Pulmonary artery endothelial cell (primary cell): ENCODE data around the gene FRK. TPM values are rescaled to one million over a fixed set of nuclear protein-coding genes. Genes with fewer than 3 reads are reported as not detected.
"Not testable (repeated sequence)": the region's sequence is repeated elsewhere in the genome, so short reads cannot be mapped to it uniquely, and the experiment has no call there.

ENCODE experiments used
- DNase-seq: peaks from one replicate; pipeline ENCODE4 v3.0.0-alpha.2; 2011; ENCODE audit warnings: low read depth, low spot score
- total RNA-seq: library from RNA; depleted of rRNA; stranded (reverse); fragments of >200 nt; gene quantifications from 2 replicates; pipeline ENCODE4 v1.2.3, GENCODE V29; 2014

The FRK gene
- total RNA-seq, 1 donor from 2014 or later = 0.07 TPM

DNA sequence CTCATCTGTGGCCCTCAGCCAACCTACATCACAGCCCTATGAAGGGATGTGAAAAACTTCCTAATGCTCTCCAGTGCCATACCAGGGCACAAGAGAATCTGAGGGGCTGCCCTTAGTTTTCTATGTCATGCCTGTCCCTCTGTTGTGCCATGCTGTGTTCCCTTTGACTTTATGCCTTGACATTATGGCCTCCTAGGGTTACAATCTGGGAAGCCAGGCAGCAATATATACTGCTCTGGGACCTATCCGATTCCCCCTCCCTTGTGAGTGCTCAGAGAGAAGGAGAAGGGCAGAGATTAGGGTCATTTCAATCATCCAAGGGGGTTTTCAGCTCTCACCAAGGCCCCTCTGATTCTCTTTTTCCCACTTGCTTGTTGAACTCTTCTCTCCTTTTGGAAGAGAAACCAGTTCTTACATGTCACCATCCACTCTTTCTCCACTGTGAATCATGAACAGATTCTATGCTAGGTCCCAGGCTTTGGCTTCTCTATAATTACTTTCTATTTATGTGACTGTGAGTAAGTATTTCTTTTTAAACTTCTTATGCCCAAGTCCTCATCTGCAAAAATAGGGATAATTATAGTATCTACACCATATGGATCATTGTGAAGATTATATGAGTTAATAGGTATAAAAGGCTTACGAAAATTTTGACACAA is 14.2 kb upstream of the FRK start:
- DNase-seq = no peak

DNA sequence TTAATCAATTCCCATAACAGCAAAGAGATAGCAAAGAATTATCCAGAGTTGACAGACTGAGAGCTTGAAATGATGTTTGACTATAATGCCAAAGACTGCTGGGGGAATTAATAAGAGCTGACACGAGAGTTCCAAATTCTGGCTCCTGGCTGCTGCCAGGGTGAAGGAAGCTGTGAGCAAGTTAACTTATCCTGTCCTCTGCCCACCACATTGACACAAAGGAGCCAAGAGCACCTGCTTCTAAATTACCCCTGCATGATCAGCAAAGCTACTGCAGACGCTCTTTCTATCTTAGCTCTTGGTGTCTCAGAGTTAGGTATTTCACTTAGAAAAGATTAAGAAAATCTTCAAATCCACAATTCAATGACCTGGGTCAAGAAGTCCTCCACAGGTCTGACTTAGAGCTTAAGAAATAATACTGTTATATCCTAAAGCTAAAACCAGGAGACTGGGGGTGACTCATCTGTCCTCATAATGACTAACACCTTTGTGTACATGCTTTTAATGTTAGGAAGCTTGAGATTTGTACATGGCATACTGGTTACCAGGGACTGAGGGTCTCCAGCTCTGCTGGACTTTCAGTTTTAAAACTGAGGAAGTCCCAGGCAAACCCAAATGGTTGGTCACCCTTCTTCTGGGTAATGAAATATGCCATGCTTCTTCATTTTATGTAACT is 13.2 kb upstream of the FRK start:
- no peak for DNase-seq

DNA sequence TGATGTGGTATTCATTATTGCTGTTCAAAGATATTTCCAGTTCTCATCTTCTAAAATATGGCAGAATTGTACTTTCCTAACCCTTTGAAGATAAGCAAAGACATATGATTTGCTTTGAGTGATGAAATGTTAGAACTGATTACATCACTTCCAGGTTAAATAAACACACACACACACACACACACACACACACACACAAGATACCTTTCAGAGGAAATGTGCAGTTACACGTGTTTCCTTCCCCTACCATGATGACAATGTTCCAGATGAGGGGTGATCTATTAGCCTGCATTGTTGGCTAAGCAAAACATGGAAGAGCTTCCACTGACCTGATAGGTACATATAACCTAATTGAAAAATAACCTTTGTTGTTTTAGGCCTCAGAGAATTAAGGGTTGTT is 11.7 kb upstream of the FRK start:
- no peak for DNase-seq

DNA sequence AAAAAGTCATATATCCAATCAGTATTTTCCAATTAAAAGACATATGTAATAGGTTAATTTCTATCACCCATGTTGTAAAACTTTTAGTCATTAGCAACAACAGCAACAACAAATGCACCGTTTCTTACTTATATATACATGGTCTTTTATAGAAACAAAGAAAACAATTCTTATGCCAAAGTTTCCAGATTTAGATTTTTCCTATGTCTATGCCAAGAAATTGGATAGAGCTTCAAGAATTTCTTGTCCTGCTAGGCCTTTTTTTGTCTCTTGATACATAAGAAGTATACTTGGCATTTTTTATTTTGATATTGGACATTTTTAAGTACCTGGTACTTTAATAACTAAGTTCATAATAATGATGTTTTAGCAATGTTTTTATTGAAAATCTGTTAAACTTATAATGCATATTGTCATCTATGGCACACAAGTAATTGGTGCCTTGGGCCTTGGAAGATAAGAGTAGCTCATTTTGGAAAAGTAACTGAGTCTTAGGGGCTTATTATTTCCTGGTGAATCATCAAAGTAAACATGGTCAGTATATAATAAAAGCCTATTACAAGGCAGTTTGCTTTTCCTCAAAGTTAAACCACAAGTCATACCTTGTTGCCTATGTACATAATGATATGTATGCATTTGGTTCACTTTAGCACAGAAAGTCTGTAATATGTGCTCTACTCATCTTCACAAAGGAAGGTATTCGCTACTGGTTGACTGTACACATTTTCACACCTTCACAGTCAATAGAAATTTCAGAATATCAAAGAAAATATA is 10.1 kb upstream of the FRK start:
- DNase-seq = no peak

DNA sequence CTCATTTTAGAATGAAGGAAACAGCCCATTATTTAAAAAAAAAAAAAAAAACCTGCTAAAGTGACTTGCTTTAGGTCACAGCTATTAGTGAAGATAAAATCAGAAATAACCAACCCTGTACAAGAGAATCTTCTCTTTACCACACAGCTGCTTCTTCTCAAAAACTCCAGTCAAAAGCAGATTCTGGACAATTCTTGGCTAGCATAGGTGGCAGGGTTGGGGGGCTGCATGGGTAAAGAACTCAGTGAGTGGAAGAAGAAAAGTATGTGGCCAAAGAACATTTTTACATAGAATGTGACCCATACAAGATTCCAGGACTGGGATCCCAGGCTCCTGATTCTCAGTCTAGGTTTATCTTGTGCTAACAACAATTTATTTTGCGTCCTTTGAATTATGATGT is 9.4 kb upstream of the FRK start:
- DNase-seq = no peak

DNA sequence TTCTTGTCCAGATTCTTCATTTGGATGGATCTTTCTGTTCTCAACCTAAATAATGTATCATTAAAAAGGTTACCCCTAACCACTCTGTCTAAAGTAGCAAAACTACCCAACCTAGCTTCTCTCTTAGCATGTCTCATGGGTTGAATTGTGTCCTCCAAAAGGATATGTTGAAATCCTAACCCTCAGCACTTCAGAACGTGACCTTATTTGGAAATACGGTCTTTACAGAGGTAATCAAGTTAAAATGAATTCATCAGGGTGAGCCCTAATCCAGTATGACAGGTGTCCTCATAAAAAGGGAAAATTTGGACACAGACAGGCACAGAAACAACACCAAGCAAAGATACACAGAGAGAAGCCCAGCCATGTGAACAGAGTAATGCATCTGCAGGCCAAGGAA is 6.1 kb upstream of the FRK start:
- DNase-seq = no peak

DNA sequence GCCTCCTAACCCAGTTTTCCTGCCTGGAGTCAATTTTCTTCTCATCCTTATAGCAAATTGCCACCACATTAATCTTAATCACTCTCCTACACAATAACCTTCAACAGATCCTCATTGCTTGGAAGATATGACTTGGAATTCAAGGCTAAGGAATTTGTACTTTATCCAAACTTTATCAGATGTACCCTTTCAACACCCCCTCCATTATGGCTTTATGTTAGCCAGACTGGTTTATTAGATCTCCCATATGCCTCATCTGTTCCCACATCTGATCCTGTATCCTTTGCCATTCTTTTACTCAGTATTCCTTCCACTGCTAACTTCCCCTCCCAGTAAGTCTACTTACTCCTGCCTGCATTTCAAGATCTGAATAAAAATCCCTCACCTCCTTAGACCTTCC is 4.0 kb upstream of the FRK start:
- no peak for DNase-seq

DNA sequence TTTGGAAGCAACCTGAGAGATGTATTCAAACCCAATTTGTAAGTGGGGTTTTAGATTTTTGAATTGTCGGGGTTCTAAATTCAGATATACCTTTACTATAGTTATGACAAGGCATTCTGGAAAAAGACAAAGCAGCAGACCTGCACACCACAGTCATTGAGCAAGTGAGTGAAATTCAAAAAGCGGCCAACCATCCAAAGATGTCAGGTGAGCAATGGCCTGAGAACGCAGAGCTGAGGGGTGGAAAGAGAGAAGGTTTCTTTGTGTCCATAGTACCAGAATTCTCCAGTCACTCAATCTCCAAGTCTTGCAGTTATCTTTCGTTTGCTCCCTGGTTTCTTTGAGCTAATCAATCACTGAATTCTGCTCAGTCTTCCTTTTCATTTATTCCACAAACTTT is 1.8 kb upstream of the FRK start:
- no peak for DNase-seq

DNA sequence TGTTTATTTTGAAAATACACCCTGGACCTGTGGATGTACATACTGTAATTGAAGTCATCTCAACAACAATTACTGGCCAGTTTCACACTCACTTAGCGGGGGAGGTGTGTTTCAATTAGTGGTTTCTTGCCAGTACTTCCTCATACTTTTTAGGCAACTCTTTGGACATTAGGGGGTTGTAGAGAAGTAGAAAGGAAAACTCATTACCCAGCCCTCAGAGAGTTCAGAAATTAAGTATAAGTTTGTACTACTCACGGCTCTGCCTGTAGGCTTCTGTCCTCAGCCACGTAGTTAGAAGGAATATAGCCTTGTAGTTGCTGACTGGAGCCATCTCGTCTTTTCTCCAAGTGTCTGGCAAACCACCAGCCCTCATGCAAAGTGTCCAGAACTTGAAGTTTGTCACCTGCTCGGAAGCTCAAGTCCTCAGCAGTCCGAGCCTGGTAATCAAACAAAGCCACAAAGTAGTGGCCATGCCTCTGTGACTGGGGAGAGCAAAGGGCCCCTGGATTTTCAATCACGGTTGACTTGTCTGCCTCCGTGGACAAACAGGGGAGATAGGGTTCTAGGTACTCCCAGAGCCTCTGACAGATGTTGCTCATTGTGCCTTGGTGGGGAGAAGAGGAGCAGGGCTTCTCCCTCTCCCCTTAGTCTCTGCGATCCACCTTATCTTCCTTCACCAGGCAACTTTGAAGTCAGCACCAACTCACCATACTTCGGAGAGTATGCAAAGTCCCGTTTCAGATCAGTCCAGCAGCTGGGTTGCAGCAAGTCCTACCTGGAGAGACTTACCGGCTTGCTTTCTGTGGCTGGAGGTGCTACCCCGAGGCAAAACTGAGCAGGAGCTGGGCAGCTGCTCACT is 749 bp downstream of the FRK start:
- DNase-seq = no peak

DNA sequence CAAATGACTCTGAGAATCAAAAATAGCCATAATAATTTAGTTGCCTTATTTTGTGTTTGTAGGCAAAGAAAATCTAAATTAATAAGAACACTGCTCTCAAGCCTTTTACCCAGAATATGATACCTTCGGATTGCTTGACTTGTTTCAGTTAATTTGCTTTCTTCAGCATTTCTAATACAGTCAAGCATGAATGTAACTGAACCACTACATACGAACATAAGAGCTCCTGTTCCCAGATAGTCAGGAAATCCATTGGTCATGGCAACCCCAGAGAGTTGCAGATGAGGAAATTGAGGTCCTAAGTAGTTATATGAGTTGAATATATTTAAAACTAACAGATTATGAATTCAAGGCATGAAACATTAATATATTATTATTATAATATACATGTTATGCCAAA is 2.9 kb downstream of the FRK start:
- DNase-seq = no peak

DNA sequence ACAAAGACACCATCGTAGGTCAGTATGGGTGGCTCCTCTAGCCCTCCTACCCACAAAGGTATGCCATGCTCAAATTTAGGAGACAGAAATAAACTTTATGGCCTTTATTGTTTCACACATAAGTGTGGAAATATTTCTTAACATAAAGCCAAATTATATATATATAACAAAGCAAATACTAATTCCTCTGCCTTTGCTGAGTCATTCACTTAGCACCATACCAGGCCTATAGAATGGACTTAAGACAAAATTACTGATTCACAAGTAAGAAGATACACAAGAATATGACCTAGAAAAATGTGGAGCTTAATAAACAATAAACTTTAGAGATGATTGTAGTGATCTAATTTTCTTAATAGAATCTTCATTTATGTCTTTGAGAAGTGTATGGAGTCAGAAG is 5.2 kb downstream of the FRK start:
- no peak for DNase-seq

DNA sequence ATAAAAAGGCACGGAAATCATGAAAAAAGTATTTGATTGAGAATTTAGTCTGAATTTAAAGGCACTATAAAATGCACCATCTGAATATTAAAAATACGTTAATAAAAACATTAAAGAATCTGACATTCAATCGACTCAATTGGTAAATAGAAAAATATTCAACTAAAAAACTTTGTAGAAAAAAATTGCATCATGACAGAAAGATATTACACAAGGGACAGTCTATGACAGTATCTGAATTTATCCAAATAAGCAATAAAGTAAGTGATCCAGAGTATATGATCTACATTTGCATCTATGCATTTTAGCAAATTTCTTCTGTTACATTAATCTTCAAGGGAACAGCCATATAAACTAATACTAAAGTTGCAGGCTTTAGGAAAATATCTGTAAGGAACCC is 9.4 kb downstream of the FRK start:
- no peak for DNase-seq

DNA sequence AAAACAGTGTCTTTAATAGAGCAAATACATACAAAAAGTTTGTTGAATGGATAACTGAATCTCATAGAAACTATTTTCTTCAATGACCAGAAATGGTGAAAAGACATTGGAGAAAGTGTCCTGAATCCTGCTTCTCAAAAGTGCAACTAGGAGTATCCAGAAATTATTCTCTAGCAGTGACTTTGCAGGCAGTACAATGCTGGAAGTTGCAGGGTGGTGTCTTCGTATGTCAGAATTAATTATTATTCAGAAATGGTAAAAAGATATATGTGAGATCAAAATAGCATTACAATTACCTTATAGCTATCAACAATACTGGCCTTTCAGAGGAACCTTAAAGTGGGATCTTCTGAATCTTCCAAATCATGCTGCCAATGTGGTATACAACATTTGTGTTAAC is 10.0 kb downstream of the FRK start:
- no peak for DNase-seq

DNA sequence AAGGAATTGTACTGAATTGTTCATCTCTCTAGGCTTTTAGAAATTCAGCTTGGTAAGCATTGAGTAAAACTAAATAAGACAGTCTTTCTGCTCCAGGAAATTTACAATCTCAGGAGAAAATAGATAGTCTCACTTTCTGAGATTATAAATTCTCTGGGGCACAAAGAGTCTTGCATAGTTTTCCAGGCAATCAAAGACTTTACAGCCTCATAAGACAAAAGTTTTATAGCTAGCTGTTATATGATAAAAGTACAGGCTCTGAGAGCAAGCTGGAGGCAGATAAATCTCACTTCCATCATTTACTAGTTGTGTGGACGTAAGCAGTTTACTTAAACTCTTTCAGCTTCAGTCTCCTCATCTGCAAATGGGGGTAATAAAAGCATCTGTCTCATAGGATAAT is 11.4 kb downstream of the FRK start:
- no peak for DNase-seq

DNA sequence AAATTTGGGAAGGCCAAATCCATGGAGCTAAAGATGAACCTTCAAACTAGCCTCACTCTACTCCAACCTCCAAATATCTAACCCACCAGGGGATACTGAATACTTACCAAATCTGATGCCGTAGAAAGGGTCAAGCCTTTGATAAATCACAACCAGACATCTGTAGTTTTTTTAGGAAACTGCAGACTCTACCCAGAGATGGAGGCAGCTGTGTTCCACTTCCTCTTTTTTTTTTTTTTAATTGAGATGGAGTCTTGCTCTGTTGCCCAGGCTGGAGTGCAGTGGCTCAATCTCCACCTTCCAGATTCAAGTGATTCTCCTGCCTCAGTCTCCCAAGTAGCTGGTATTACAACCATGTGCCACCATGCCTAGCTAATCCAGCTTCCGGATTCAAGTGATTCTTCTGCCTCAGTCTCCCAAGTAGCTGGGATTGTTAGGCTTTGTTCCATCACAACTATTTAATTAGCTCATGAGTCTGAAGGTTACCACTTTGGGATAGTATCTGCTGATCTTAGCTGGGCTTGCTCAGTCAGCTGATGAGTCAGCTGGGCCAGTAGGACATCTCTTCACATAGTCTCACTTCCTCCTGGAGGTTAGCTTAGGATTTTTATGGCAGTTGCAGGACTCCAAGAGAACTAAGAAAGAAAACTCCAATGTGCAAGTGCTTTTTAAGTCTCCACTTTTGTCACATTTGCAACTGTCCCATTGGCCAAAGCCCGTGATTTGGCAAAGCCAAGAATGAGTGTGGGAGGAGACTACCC is 13.3 kb downstream of the FRK start:
- no peak for DNase-seq

DNA sequence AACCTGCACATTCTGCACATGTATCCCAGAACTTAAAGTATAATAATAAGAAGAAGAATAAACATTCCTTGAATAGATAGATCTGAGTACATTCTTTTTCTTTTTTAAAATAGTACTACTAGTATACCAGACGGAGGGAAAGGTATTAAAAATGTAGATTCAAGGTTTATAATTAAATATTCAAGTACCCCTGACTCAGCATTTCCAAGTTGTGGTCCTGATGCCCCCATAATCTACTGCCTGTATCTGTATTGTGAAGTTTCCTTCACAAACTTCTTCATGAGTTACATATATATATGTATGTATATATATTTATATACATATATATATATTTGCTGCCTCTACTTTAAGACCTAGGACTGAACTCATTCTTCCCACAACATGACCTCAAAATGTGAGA is 14.0 kb downstream of the FRK start:
- DNase-seq = no peak

DNA sequence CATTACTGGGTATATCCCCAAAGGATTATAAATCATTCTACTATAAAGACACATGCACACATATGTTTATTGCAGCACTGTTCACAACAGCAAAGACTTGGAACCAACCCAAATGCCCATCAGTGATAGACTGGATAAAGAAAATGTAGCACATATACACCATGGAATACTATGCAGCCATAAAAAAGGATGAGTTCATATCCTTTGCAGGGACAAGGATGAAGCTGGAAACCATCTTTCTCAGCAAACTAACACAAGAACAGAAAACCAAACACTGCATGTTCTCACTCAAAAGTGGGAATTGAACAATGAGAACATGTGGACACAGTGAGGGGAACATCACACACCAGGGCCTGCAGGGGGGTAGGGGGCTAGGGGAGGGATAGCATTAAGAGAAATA is 14.4 kb downstream of the FRK start:
- DNase-seq = not testable (repeated sequence)

DNA sequence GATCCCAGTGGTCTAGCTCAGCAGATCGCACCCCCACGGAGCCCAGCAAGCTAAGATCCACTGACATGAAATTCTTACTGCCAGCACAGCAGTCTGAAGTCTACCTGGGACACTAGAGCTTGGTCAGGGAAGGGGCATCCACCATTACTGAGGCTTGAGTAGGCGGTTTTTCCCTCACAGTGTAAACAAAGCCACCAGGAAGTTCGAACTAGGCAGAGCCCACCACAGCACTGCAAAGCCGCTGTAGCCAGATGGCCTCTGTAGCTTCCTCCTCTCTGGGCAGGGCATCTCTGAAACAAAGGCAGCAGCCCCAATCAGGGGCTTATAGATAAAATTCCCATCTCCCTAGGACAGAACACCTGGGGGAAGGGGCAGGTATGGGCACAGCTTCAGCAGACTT is 18.8 kb downstream of the FRK start:
- DNase-seq = no peak

DNA sequence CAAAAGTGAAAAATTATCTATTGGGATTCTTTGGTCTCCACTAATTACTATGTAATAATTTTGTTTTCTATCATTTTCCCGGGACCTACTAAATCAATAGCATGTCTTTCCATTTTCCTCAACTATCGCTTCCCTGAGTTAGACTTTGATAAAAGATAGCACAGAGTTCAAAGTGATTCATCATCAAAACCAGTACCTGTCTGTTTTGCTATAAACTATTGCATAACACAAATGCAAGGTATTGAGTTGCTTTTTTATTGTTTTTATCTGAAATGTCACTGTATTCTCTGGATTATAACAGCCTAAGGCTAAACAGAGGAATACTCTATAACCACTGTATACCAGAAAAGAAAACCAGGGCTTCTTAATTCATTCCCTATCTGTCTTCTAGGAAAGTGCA is 19.7 kb downstream of the FRK start:
- no peak for DNase-seq

DNA sequence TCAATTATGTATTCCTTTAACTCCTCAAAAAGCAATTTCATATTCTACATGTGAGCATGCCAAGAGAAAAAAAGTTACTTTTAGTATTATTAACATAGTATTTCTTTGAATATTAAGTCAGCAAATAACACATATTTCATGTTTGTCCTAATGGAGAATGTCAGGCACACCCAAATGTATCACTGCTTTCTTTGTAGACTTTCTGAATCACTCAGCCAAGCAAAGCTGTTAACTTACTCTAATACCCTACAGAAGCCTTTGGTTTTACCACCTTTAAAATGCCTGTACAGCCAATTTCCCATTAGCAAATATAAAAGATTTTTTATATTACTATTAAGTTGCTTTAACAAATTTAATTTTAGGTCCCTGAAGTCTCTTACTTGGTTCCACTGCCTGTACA is 23.8 kb downstream of the FRK start:
- DNase-seq = no peak
